H4 (cell line): ENCODE results near the gene MDFIC. TPM values are rescaled to one million over a fixed set of nuclear protein-coding genes. Genes with fewer than 3 reads are reported as not detected.

Experiments used
- DNase-seq: peaks from one replicate; pipeline ENCODE4 v3.0.0-alpha.2; 2015; ENCODE audit warnings: low spot score
- total RNA-seq: library from RNA; depleted of rRNA; stranded (reverse); fragments of >200 nt; shearing (Covaris generic); gene quantifications from 2 replicates; pipeline ENCODE4 v1.2.3, GENCODE V29; 2014

Gene MDFIC
- total RNA-seq, 1 experiment from 2014 or later = 20.7 TPM

DNA sequence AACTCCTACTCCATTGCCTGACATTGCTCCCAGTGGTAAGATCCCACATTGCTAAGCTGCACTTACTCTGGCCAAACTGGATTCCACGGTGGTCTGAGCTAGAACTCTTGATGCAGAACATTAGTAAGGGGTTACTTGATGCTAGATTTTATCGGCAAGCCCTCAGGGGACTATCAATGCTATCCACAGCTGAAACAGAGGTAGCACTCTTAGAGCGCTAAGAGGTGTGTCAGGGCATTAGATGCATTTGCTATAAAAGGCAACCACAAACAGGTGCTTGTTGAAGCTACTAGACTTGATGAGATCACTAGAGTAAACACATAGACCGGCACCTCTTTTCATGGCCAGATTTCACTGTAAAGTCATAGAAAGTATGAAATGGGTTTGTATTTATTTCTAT, 116.3 kb downstream of the MDFIC start:
- DNase-seq = no peak

DNA sequence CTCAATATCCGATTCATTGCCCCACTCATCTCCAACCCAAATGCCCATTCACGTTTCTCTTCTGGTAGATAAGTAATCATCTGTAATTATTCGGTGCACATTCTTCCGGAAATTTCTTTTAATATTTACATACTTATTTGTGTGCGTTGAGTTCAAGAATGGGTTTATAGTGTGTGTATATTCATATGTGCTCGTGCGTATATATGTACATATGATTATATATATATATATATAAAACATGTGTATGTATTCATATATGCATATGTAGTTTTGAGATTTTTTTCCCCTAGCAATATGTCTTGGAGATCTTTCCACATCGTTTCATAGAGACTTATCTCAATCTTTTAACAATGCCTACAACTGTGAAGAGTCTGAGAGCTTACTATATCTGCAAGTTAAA, 118.2 kb downstream of the MDFIC start:
- no peak for DNase-seq

DNA sequence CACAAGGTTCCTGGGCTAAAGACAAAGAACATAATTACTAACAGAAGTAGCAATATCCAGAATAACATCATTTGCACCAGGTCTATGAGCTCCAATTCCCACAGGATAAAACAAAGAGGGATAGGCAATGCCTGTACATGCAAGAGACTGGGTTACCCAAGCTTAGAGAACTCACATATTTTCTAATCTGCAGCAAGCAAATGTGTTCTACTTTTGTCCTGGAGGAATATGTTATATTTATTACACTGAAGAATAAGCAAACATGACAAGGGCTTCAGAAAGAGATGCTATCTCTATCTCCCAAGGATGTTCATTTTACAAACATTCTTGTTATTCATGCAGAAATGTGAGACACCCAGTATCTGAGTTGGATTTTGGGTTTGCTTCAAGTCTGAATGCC, 118.6 kb downstream of the MDFIC start:
- DNase-seq = no peak

GRCh38 chr7:115042596-115042995, 120.7 kb downstream of the MDFIC start:
- no peak for DNase-seq

- no peak for DNase-seq
These were observed 121.7 kb downstream of the MDFIC start for GRCh38 chr7:115043605-115044004.

GRCh38 chr7:115044224-115044623, 122.3 kb downstream of the MDFIC start:
- no peak for DNase-seq

- DNase-seq = no peak
These were observed 126.2 kb downstream of the MDFIC start for GRCh38 chr7:115047958-115048720.

DNA sequence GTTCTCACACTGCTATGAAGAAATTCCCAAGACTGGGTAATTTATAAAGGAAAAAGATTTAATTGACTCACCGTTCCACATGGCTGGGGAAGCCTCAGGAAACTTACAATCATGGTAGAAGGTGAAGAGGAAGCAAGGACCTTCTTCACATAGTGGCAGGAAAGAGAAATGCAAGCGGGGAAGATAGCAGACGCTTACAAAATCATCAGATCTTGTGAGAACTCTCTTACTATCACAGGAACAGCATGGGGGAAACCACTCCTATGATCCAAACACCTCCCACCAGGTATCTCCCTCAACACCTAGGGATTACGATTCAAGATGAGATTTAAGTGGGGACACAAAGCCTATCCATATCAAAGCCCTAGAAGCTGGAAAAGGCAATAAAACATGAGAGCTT, 130.8 kb downstream of the MDFIC start:
- DNase-seq = no peak

DNA sequence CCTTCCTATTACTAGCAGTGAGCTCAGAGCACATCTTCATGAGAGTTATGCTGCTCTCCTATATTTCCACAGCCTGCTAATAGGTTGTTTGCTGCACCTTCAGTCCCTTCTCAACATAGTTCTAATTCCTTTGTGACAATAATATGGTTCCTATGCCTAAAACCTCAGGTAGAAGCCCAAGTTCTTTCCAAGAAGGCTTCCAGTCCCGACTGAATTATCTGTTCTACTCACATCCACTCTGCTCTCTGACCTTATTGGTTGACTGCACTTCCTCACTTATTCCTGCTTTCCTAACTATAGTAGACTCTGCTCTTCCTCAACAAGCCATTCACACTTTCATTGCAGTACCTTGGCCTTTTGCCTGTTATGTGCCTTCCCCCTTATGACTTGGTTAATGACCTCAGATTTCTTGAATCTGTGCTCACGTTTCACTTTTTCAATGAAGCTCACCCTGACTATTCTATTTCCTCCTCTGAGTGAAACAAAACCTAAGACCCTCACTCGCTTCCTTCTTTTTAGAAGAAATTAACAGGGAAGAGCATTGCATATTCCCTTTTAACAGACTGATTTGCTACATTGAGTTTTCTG, 132.7 kb downstream of the MDFIC start:
- no peak for DNase-seq

DNA sequence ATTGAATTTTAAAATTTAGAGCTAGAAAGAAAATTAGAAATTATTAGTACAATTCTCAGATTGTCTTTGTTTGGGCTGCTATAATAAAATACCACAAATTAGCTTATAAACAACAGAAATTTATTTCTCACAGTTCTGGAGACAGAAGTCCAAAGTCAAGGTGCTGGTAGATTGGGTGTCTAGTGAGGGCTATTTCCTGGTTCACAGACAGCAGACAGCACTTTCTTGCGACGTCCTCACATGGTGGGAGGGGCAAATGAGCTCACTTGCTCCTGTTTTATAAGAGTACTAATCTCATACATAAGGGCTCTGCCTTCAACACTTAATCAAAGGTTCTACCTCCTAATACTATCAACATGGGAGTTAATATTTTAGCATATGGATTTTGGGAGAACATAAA, 134.1 kb downstream of the MDFIC start:
- DNase-seq = no peak

- DNase-seq = no peak
These were observed 136.8 kb downstream of the MDFIC start for GRCh38 chr7:115058726-115059125.

- no peak for DNase-seq
These were observed 137.4 kb downstream of the MDFIC start for GRCh38 chr7:115059321-115059720.

DNA sequence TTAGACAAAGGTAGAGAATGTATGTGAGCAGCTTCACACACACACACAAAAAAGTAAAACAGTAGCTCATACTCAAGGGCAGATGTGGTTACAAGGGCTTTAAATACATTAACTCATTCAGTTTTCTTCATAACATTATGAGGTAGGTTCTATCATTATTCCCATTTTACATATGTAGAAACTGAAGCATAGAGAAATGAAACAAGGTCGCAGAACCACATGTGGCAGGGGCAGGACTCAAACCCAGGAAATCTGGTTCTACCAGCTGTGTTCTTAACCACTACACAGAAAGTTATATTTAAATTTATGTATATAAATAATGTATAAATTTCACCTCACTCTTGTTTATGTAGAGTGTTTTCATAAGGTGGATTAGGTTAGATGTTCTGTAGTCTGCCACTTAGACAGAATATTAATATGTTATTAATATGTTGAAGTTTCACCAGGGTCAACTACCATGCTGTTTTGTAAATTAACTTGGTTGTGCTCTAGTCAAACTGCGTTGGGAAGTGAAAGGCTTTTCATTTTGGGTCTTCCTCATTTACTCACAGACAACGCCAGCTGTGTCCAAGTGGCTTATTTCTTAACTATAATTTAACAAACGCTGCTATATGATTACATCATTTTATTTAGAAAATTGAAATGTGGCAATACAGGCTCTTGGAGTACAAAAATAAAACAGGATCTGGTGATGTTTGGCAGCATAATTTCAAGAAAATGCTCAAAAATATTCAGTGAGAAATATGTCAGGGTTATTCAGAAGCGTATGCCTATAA, 138.4 kb downstream of the MDFIC start:
- no peak for DNase-seq

DNA sequence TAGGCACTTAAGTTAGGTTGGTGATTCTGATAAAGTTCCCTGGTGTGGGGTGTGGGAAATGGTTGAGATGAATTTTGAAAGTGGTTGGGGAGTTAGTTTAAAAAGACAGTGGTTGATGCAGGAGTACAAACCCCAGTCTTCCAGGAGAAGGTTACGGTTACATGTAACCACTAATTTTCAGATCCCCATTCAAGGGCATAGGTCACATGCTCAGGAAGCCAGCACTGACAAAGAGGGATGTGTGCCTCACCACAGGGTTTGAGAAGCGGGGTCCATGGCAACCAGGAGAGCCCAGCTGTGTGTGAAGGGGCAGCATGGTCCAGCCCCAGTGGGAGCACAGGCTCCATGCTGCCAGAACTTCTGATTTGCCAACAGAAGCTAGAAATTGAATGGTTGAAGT, 144.2 kb downstream of the MDFIC start:
- no peak for DNase-seq

- no peak for DNase-seq
These were observed 144.7 kb downstream of the MDFIC start for GRCh38 chr7:115066634-115067033.

- DNase-seq = no peak
These were observed 146.3 kb downstream of the MDFIC start for GRCh38 chr7:115068220-115068619.
